GM18867 (cell line): ENCODE data around the gene PROX1.

Experiments used
- ATAC-seq: cut with Tn5 transposase; IDR thresholded peaks from one replicate; pipeline ENCODE4 v1.9.1; 2021; ENCODE audit warnings: mild to moderate bottlenecking, moderate library complexity; ENCODE audit not compliant: unreplicated experiment

PROX1 gene

GRCh38 chr1:213987927-213988506, at the start of gene PROX1:
Gene PROX1, plus strand, starts transcription at chr1:213987973. Its CDS starts 8,563 bp downstream, at chr1:213996536.
- ATAC-seq: peak; percentile 31

GRCh38 chr1:213938776-213939175, 49.0 kb upstream of the PROX1 start:
- ATAC-seq: no peak

- ATAC-seq: no peak
Measured at GRCh38 chr1:213939888-213940287, 47.9 kb upstream of the PROX1 start.

- no peak for ATAC-seq
Measured at GRCh38 chr1:213940947-213941346, 46.8 kb upstream of the PROX1 start.

GRCh38 chr1:213942061-213942460, 45.7 kb upstream of the PROX1 start:
- ATAC-seq: no peak

- ATAC-seq: no peak
Measured at GRCh38 chr1:213947200-213947801, 40.5 kb upstream of the PROX1 start.

- no peak for ATAC-seq
Measured at GRCh38 chr1:213951876-213952275, 35.9 kb upstream of the PROX1 start.

GRCh38 chr1:213953806-213954205, 34.0 kb upstream of the PROX1 start:
- no peak for ATAC-seq

- no peak for ATAC-seq
Measured at GRCh38 chr1:213956295-213956770, 31.4 kb upstream of the PROX1 start.

GRCh38 chr1:213958346-213958745, 29.4 kb upstream of the PROX1 start:
- ATAC-seq: no peak

- ATAC-seq: no peak
Measured at GRCh38 chr1:213960963-213961362, 26.8 kb upstream of the PROX1 start.

- no peak for ATAC-seq
Measured at GRCh38 chr1:213962508-213962907, 25.3 kb upstream of the PROX1 start.

GRCh38 chr1:213966122-213966521, 21.7 kb upstream of the PROX1 start:
- ATAC-seq: no peak

- no peak for ATAC-seq
Measured at GRCh38 chr1:213968146-213968825, 19.5 kb upstream of the PROX1 start.

GRCh38 chr1:213969958-213970555, 17.7 kb upstream of the PROX1 start:
- no peak for ATAC-seq

GRCh38 chr1:213972141-213972540, 15.6 kb upstream of the PROX1 start:
- no peak for ATAC-seq

GRCh38 chr1:213973129-213973528, 14.6 kb upstream of the PROX1 start:
- no peak for ATAC-seq

GRCh38 chr1:213976665-213977485, 10.9 kb upstream of the PROX1 start:
- no peak for ATAC-seq

GRCh38 chr1:213977486-213977842, 10.3 kb upstream of the PROX1 start:
- ATAC-seq: no peak

GRCh38 chr1:213977909-213978308, 9.9 kb upstream of the PROX1 start:
- no peak for ATAC-seq
